C4-2B (cell line): Measurements from ENCODE around the gene TEAD4.

ENCODE experiments used
- ZFX ChIP-seq: fragments of 450-650 bp; IDR thresholded peaks from 2 replicates; pipeline ENCODE4 v1.6.1; 2017
- TF ChIP-seq, protein P1 (sequence below): fragments of 450-650 bp; conservative IDR thresholded peaks from 2 replicates; pipeline ENCODE4 v1.5.1; 2017; ENCODE audit warnings: mild to moderate bottlenecking

DNA sequence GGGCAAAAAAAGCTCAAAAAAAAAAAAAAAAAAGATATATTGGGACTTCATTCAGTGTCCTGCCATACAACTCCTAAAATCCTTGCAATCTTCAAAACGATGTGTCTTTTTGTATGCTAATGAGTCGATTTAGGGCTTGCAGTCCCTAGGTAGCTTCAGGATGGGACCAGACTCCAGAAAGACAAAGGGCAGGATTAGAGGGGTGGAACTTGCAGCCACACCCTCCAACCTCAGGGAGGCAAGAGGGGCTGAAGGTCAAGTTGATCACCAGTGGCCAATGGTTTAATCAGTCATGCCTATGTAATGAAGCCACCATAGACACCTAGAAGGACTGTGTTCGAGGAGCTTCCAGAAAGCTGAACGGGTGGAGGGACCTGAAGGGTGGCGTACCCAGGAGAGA is 29.3 kb downstream of the TEAD4 start:
- TF ChIP-seq, protein P1, sequence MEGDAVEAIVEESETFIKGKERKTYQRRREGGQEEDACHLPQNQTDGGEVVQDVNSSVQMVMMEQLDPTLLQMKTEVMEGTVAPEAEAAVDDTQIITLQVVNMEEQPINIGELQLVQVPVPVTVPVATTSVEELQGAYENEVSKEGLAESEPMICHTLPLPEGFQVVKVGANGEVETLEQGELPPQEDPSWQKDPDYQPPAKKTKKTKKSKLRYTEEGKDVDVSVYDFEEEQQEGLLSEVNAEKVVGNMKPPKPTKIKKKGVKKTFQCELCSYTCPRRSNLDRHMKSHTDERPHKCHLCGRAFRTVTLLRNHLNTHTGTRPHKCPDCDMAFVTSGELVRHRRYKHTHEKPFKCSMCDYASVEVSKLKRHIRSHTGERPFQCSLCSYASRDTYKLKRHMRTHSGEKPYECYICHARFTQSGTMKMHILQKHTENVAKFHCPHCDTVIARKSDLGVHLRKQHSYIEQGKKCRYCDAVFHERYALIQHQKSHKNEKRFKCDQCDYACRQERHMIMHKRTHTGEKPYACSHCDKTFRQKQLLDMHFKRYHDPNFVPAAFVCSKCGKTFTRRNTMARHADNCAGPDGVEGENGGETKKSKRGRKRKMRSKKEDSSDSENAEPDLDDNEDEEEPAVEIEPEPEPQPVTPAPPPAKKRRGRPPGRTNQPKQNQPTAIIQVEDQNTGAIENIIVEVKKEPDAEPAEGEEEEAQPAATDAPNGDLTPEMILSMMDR, result no peak
- TF ChIP-seq ZFX, result no peak
